Adrenal gland (tissue), 5 donors: ENCODE measurements around the gene TAP2.

Source experiments
- CTCF ChIP-seq, 6 experiments: fragments of 450-650 bp in 4 of 6; fragments of 200-600 bp in 2 of 6; sonication (generic) in 1 of 6; IDR thresholded peaks; 1 replicate in 5 of 6; 2 replicates in 1 of 6; pipeline versions ENCODE4 v1.5.1 to v1.8.0; 2016 to 2021; ENCODE audit warnings: antibody characterized with exemption in 6 of 6, mild to moderate bottlenecking in 2 of 6, moderate library complexity in 1 of 6
- POLR2A ChIP-seq, 2 donors: fragments of 450-650 bp; IDR thresholded peaks; one replicate each; pipeline ENCODE4 v1.6.1; 2017; ENCODE audit warnings: antibody characterized with exemption in 2 of 2, mild to moderate bottlenecking in 2 of 2, moderate library complexity in 1 of 2
- donor health status: DM: no; HTN: no; CAD: no.

- TF ChIP-seq CTCF (IDR thresholded peaks at IDR 0.05) (no peak), POLR2A (IDR thresholded peaks at IDR 0.05) (no peak)
Observed at GRCh38 chr6:32865724-32866443, 27.3 kb upstream of the TAP2 start.
